HCT116 (cell line): Measurements from ENCODE around the gene FSD1.

Experiments
- CTCF ChIP-seq, 3 experiments: fragments of 200-600 bp in 1 of 3; sonication (generic) in 1 of 3; IDR thresholded peaks in 2 of 3; conservative IDR thresholded peaks in 1 of 3; 2 replicates each; pipeline ENCODE4 v1.5.1; 2012 to 2017; ENCODE audit warnings: low read depth in 2 of 3, low read length in 2 of 3, antibody characterized with exemption in 1 of 3, borderline replicate concordance in 1 of 3, control low read depth in 1 of 3, mild to moderate bottlenecking in 1 of 3, mixed read lengths in 1 of 3, mixed run types in 1 of 3, moderate library complexity in 1 of 3; ENCODE audit not compliant: insufficient read depth in 1 of 3
- POLR2AphosphoS5 ChIP-seq: IDR thresholded peaks from 2 replicates; pipeline ENCODE4 v1.6.1; 2011; ENCODE audit warnings: mild to moderate bottlenecking, low read depth, low read length, moderate library complexity
- RAD21 ChIP-seq: IDR thresholded peaks from 2 replicates; pipeline ENCODE4 v1.6.1; 2012; ENCODE audit warnings: low read depth, mild to moderate bottlenecking

GRCh38 chr19:4305659-4306058, 1.3 kb downstream of the FSD1 start:
- TF ChIP-seq CTCF (IDR thresholded peaks at IDR 0.05 in 2 of 3, conservative IDR thresholded peaks at IDR 0.05 in 1 of 3; ENCODE audit: borderline replicate concordance in 1 of 3, insufficient read depth in 1 of 3, low read depth in 2 of 3, low read length in 2 of 3): no peak
- no peak for TF ChIP-seq RAD21
- TF ChIP-seq POLR2AphosphoS5: no peak
